ENCODE data around the gene GTSE1.

The GTSE1 gene

GRCh38 chr22:46364341-46365165 is 67.9 kb downstream of the GTSE1 start:
- DNase-seq (ENCODE audit: low read depth in 2 of 3, low spot score in 1 of 3), result no peak

- no peak for DNase-seq (ENCODE audit: low read depth in 2 of 3, low spot score in 1 of 3)
Observed at GRCh38 chr22:46365166-46365624, 68.5 kb downstream of the GTSE1 start.

GRCh38 chr22:46366327-46366731 is 69.7 kb downstream of the GTSE1 start:
- no peak for DNase-seq (ENCODE audit: low read depth in 2 of 3, low spot score in 1 of 3)

GRCh38 chr22:46366801-46367706 is 70.4 kb downstream of the GTSE1 start:
- DNase-seq (ENCODE audit: low read depth in 2 of 3, low spot score in 1 of 3), result no peak

GRCh38 chr22:46367707-46368191 is 71.1 kb downstream of the GTSE1 start:
- peak; percentile 38 to 62 (median 59) for DNase-seq (ENCODE audit: low read depth in 2 of 3, low spot score in 1 of 3)

- DNase-seq (ENCODE audit: low read depth in 2 of 3, low spot score in 1 of 3), result no peak
Observed at GRCh38 chr22:46368422-46368821, 71.8 kb downstream of the GTSE1 start.

GRCh38 chr22:46368871-46369715 is 72.4 kb downstream of the GTSE1 start:
- no peak for DNase-seq (ENCODE audit: low read depth in 2 of 3, low spot score in 1 of 3)

GRCh38 chr22:46369716-46370583 is 73.3 kb downstream of the GTSE1 start:
- no peak for DNase-seq (ENCODE audit: low read depth in 2 of 3, low spot score in 1 of 3)

GRCh38 chr22:46370584-46371291 is 74.1 kb downstream of the GTSE1 start:
- DNase-seq (ENCODE audit: low read depth in 2 of 3, low spot score in 1 of 3), result no peak

GRCh38 chr22:46371623-46372226 is 75.1 kb downstream of the GTSE1 start:
- no peak for DNase-seq (ENCODE audit: low read depth in 2 of 3, low spot score in 1 of 3)

GRCh38 chr22:46372686-46373085 is 76.0 kb downstream of the GTSE1 start:
- DNase-seq (ENCODE audit: low read depth in 2 of 3, low spot score in 1 of 3), result no peak

- no peak for DNase-seq (ENCODE audit: low read depth in 2 of 3, low spot score in 1 of 3)
Observed at GRCh38 chr22:46373159-46373558, 76.5 kb downstream of the GTSE1 start.

GRCh38 chr22:46373921-46374662 is 77.4 kb downstream of the GTSE1 start:
- no peak for DNase-seq (ENCODE audit: low read depth in 2 of 3, low spot score in 1 of 3)

GRCh38 chr22:46374663-46375474 is 78.2 kb downstream of the GTSE1 start:
- DNase-seq (ENCODE audit: low read depth in 2 of 3, low spot score in 1 of 3), result no peak

GRCh38 chr22:46376111-46376510 is 79.4 kb downstream of the GTSE1 start:
- DNase-seq (ENCODE audit: low read depth in 2 of 3, low spot score in 1 of 3), result no peak

GRCh38 chr22:46376908-46377524 is 80.3 kb downstream of the GTSE1 start:
- no peak for DNase-seq (ENCODE audit: low read depth in 2 of 3, low spot score in 1 of 3)
